Mucosa of descending colon (tissue), 3 donors: ENCODE data around the gene PPFIA1. TPM values are rescaled to one million over a fixed set of nuclear protein-coding genes. Genes with fewer than 3 reads are reported as not detected.

Experiments
- ATAC-seq: fragments of 200-7000 bp; cut with Tn5 transposase; one replicate; pipeline ENCODE4 v1.9.1; 2020; ENCODE audit warnings: mild to moderate bottlenecking, moderate library complexity
- DNase-seq, 3 donors: peaks; one replicate each; pipeline ENCODE4 v3.0.0-alpha.2; 2020
- H3K36me3 ChIP-seq: fragments of 200-600 bp; one replicate; pipeline ENCODE4 v1.8.0; 2021; ENCODE audit warnings: low read depth, mild to moderate bottlenecking
- H3K4me1 ChIP-seq: fragments of 200-600 bp; one replicate; pipeline ENCODE4 v1.8.0; 2021; ENCODE audit warnings: low read depth, mild to moderate bottlenecking
- H3K4me3 ChIP-seq: fragments of 200-600 bp; one replicate; pipeline ENCODE4 v1.8.0; 2021; ENCODE audit warnings: mild to moderate bottlenecking
- H3K9me3 ChIP-seq: fragments of 200-600 bp; one replicate; pipeline ENCODE4 v1.8.0; 2021; ENCODE audit warnings: mild to moderate bottlenecking
- CTCF ChIP-seq: fragments of 200-600 bp; IDR thresholded peaks from one replicate; pipeline ENCODE4 v1.8.0; 2022; ENCODE audit warnings: antibody characterized with exemption, mild to moderate bottlenecking
- intact Hi-C, 2 donors: fragments of 100-400 bp; cut with DNase I in 1 of 2; cut with micrococcal nuclease in 1 of 2; formaldehyde crosslinking; loops; one replicate each; pipeline versions ENCODE4 v1.11.0 to v1.11.1; 2022; cut with DNase I, micrococcal nuclease
- total RNA-seq, 3 donors: library from RNA; stranded (reverse); fragmentation: NEBNext Ultra II Directional in 2 of 3; extraction: Animal tissue kit (Norgen Biotek cat#: 25700) in 2 of 3; gene quantifications; one replicate each; pipeline versions ENCODE4 v1.2.1 to v1.2.4, GENCODE V29; 2021 to 2023
- donor health status: DM: no; HTN: no; CAD: no; lungs with moderate emphysema.
- donor health status: DM: no; HTN: no; CAD: no.
- donor health status: DM: no; HTN: yes; CAD: no.

PPFIA1 gene
- total RNA-seq, 3 donors from 2014 or later, result 58.5 to 65.7 (median 65.0) TPM

- ATAC-seq (no peak), DNase-seq (no peak)
- intact Hi-C loops, result no loop called here
- H3K4me3 ChIP-seq, result no peak overlapping the region
- H3K4me1 ChIP-seq, result no peaks in the 10 kb centered on the region
- H3K36me3 ChIP-seq, result peaks cover 5% of the 10 kb centered on the region
- TF ChIP-seq CTCF, result no peak
- H3K9me3 ChIP-seq, result no peaks in the 10 kb centered on the region
Measured at GRCh38 chr11:70419307-70420007, 149.0 kb downstream of the PPFIA1 start.

GRCh38 chr11:70420008-70420464 is 149.5 kb downstream of the PPFIA1 start:
- Histone ChIP-seq H3K4me1 (no peaks in the 10 kb centered on the region), H3K9me3 (no peaks in the 10 kb centered on the region), H3K36me3 (peaks cover 5% of the 10 kb centered on the region), H3K4me3 (no peak overlapping the region)
- DNase-seq, result no peak
- intact Hi-C loops, result no loop called here
- no peak for TF ChIP-seq CTCF
- ATAC-seq, result no peak

- H3K4me3 ChIP-seq, result no peak overlapping the region
- no peaks in the 10 kb centered on the region for H3K4me1 ChIP-seq
- H3K36me3 ChIP-seq, result peaks cover 5% of the 10 kb centered on the region
- ATAC-seq, result no peak
- H3K9me3 ChIP-seq, result no peaks in the 10 kb centered on the region
- intact Hi-C loops, result no loop called here
- no peak for DNase-seq
- no peak for TF ChIP-seq CTCF
Measured at GRCh38 chr11:70420496-70420895, 150.0 kb downstream of the PPFIA1 start.

GRCh38 chr11:70421123-70421522 is 150.6 kb downstream of the PPFIA1 start:
- Histone ChIP-seq H3K9me3 (no peaks in the 10 kb centered on the region), H3K4me3 (no peak overlapping the region), H3K4me1 (no peaks in the 10 kb centered on the region), H3K36me3 (peaks cover 5% of the 10 kb centered on the region)
- no peak for ATAC-seq
- no peak for DNase-seq
- no peak for TF ChIP-seq CTCF
- intact Hi-C loops, result no loop called here

GRCh38 chr11:70422692-70423522 is 152.4 kb downstream of the PPFIA1 start:
- no peak overlapping the region for H3K4me3 ChIP-seq
- no peak for DNase-seq
- no peak for ATAC-seq
- no peaks in the 10 kb centered on the region for H3K4me1 ChIP-seq
- H3K36me3 ChIP-seq, result peaks cover 5% of the 10 kb centered on the region
- TF ChIP-seq CTCF, result no peak
- no peaks in the 10 kb centered on the region for H3K9me3 ChIP-seq
- intact Hi-C loops, result no loop called here
